ENCODE measurements around the gene CTRL. TPM values are rescaled to one million over a fixed set of nuclear protein-coding genes. Genes with fewer than 3 reads are reported as not detected.

The CTRL gene
- total RNA-seq, 1 experiment from 2014 or later: 1.3 TPM

- H3K27ac ChIP-seq: no peak overlapping the region
Measured at GRCh38 chr16:67910158-67910557, 21.5 kb downstream of the CTRL start.

GRCh38 chr16:67909056-67909742 is 22.5 kb downstream of the CTRL start:
- no peaks in the 10 kb centered on the region for H3K9me3 ChIP-seq (ENCODE audit: insufficient read depth, low read depth)
- H3K4me3 ChIP-seq: no peak overlapping the region
- no peak overlapping the region for H3K4me2 ChIP-seq
- H3F3A ChIP-seq (ENCODE audit: insufficient read depth, low read depth): no peaks in the 10 kb centered on the region
- H3K9me2 ChIP-seq (ENCODE audit: insufficient read depth): no peaks in the 10 kb centered on the region
- peaks cover 4% of the 10 kb centered on the region; the same call in 1 of the 2 replicates for H4K20me1 ChIP-seq (ENCODE audit: insufficient read depth)
- DNase-seq: no peak
- H3K36me3 ChIP-seq (ENCODE audit: low read depth): no peaks in the 10 kb centered on the region
- H3K4me1 ChIP-seq (replicated peaks; ENCODE audit: insufficient read depth): no peaks in the 10 kb centered on the region
- POLR2A ChIA-PET (ENCODE audit: unreplicated experiment): no interaction called here
- CTCF ChIA-PET: no interaction called here
- TF ChIP-seq CTCF (conservative IDR thresholded peaks at IDR 0.05) (no peak), EZH2 (IDR thresholded peaks at IDR 0.05; ENCODE audit: low read depth) (no peak)
- H2AFZ ChIP-seq: no peak overlapping the region
- intact Hi-C loops (cut with micrococcal nuclease; ENCODE audit: unreplicated experiment): no loop called here
- BruUV-seq (replicated peaks): no TSS peak
- H3K27me3 ChIP-seq (ENCODE audit: insufficient read depth, low read depth): no peaks in the 10 kb centered on the region
- H3K27ac ChIP-seq: no peak overlapping the region
- no peaks in the 10 kb centered on the region for H3K79me2 ChIP-seq (ENCODE audit: low read depth)

More at GRCh38 chr16:67910158-67910557, 21.5 kb downstream of the CTRL start:
- intact Hi-C loops (cut with micrococcal nuclease; ENCODE audit: unreplicated experiment): no loop called here
- Histone ChIP-seq H3K27me3 (ENCODE audit: insufficient read depth, low read depth) (no peaks in the 10 kb centered on the region), H4K20me1 (ENCODE audit: insufficient read depth) (peaks cover 4% of the 10 kb centered on the region; the same call in 1 of the 2 replicates), H3K4me3 (no peak overlapping the region), H3K9me3 (ENCODE audit: insufficient read depth, low read depth) (no peaks in the 10 kb centered on the region), H2AFZ (no peak overlapping the region), H3K79me2 (ENCODE audit: low read depth) (no peaks in the 10 kb centered on the region), H3K4me1 (replicated peaks; ENCODE audit: insufficient read depth) (no peaks in the 10 kb centered on the region), H3K36me3 (ENCODE audit: low read depth) (no peaks in the 10 kb centered on the region), H3K4me2 (no peak overlapping the region), H3K9me2 (ENCODE audit: insufficient read depth) (no peaks in the 10 kb centered on the region), H3F3A (ENCODE audit: insufficient read depth, low read depth) (no peaks in the 10 kb centered on the region)
- no peak for DNase-seq
- no peak for TF ChIP-seq EZH2 (IDR thresholded peaks at IDR 0.05; ENCODE audit: low read depth)
- TF ChIP-seq CTCF (conservative IDR thresholded peaks at IDR 0.05): no peak
- ChIA-PET CTCF (no interaction called here), POLR2A (ENCODE audit: unreplicated experiment) (no interaction called here)
- BruUV-seq (replicated peaks): no TSS peak

GRCh38 chr16:67907397-67908180 is 24.1 kb downstream of the CTRL start:
- H3K36me3 ChIP-seq (ENCODE audit: low read depth): no peaks in the 10 kb centered on the region
- BruUV-seq (replicated peaks): no TSS peak

More at GRCh38 chr16:67907397-67908180, 24.1 kb downstream of the CTRL start:
- Histone ChIP-seq H3K9me3 (ENCODE audit: insufficient read depth, low read depth) (no peaks in the 10 kb centered on the region), H3K4me1 (replicated peaks; ENCODE audit: insufficient read depth) (no peaks in the 10 kb centered on the region), H3K27ac (no peak overlapping the region), H2AFZ (no peak overlapping the region), H3K9me2 (ENCODE audit: insufficient read depth) (no peaks in the 10 kb centered on the region), H3K4me2 (no peak overlapping the region), H3K4me3 (no peak overlapping the region), H3K79me2 (ENCODE audit: low read depth) (no peaks in the 10 kb centered on the region), H4K20me1 (ENCODE audit: insufficient read depth) (peaks cover 6% of the 10 kb centered on the region), H3F3A (ENCODE audit: insufficient read depth, low read depth) (no peaks in the 10 kb centered on the region), H3K27me3 (ENCODE audit: insufficient read depth, low read depth) (no peaks in the 10 kb centered on the region)
- no peak for DNase-seq
- TF ChIP-seq EZH2 (IDR thresholded peaks at IDR 0.05; ENCODE audit: low read depth) (no peak), CTCF (conservative IDR thresholded peaks at IDR 0.05) (no peak)
- ChIA-PET CTCF (interaction anchor here (0.6 kb wide), 1 partner anchor 11 kb away, joined by 8 read pairs; no protein-coding TSS in a partner anchor), POLR2A (ENCODE audit: unreplicated experiment) (no interaction called here)
- intact Hi-C loops (cut with micrococcal nuclease; ENCODE audit: unreplicated experiment): no loop called here
